Gastrocnemius medialis (tissue), 4 donors: ENCODE results near the gene OSGEP.

Experiments used
- CTCF ChIP-seq, 5 experiments: fragments of 450-650 bp in 3 of 5; fragments of 200-600 bp in 2 of 5; sonication (generic) in 2 of 5; IDR thresholded peaks in 4 of 5; conservative IDR thresholded peaks in 1 of 5; 1 replicate in 4 of 5; 2 replicates in 1 of 5; pipeline ENCODE4 v1.5.1; 2016 to 2019; ENCODE audit warnings: antibody characterized with exemption in 5 of 5, mild to moderate bottlenecking in 3 of 5, moderate library complexity in 3 of 5
- POLR2A ChIP-seq, 2 donors: fragments of 450-650 bp; IDR thresholded peaks; one replicate each; pipeline ENCODE4 v1.6.1; 2017; ENCODE audit warnings: antibody characterized with exemption in 2 of 2, mild to moderate bottlenecking in 2 of 2, moderate library complexity in 2 of 2

GRCh38 chr14:20482382-20482781 is 27.8 kb upstream of the OSGEP start:
- TF ChIP-seq POLR2A (IDR thresholded peaks at IDR 0.05), result no peak
- no peak for TF ChIP-seq CTCF (IDR thresholded peaks at IDR 0.05 in 4 of 5, conservative IDR thresholded peaks at IDR 0.05 in 1 of 5)
